NB4 (cell line): ENCODE data around the gene R3HDM1.

Source experiments
- DNase-seq: peaks from one replicate; pipeline ENCODE4 v3.0.0; 2010; ENCODE audit warnings: low read depth
- H3K4me3 ChIP-seq: one replicate; pipeline ENCODE4 v1.5.1; 2011; ENCODE audit warnings: mild to moderate bottlenecking, low read depth, low read length, moderate library complexity
- MYC ChIP-seq: IDR thresholded peaks from 2 replicates; pipeline ENCODE4 v1.6.1; 2011; ENCODE audit warnings: low read depth, low read length
- POLR2A ChIP-seq: IDR thresholded peaks from 2 replicates; pipeline ENCODE4 v1.6.1; 2011; ENCODE audit warnings: mild to moderate bottlenecking; ENCODE audit not compliant: insufficient read length; ENCODE audit errors: extremely low read depth
- TF ChIP-seq, protein P1 (sequence below): IDR thresholded peaks from 2 replicates; pipeline ENCODE4 v1.6.1; 2011; ENCODE audit warnings: low read depth, low read length
- TF ChIP-seq, protein P2 (sequence below): IDR thresholded peaks from one replicate; pipeline ENCODE4 v1.5.1; 2012; ENCODE audit warnings: low read depth, low read length

The R3HDM1 gene

DNA sequence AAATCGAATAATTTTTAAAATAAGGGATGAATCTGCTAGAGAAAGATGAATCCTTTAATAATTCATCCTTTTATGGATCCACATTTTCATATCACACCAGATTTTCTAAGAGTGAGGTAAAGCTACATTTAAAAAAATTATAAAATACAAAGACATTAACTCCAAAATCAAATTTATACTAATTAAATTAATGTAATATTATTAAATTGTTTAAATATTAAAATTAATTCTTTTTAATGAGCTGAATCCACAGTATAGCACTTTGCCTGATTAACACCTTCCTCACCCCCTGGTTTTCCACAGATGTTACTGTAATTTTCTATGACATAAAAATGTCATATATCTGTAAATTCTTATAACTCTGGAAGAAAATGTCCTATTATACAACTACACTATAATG lies 26.5 kb upstream of the R3HDM1 start:
- TF ChIP-seq MYC = no peak
- H3K4me3 ChIP-seq = no peak overlapping the region
- no peak for DNase-seq

DNA sequence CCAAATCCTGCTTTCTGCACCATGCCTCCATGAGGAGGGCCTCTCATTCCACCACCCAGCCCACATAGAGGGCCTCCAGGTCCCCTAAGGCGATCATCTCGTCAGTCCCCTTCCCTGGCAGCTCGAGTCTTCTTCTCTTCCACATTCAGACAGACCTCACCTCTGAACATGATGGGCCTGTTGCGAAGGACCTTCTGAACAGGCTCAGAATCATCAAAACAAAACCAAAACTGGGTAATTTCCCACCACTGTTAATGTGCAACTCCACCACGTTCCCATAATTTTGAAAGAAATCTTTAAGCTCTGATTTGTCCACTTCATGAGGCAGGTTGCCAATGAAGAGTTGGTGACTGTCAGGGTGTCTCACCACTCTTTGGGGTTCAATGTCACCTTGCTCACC lies 20.7 kb upstream of the R3HDM1 start:
- no peak for TF ChIP-seq POLR2A
- TF ChIP-seq, protein P1, sequence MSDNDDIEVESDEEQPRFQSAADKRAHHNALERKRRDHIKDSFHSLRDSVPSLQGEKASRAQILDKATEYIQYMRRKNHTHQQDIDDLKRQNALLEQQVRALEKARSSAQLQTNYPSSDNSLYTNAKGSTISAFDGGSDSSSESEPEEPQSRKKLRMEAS = no peak
- TF ChIP-seq, protein P2, sequence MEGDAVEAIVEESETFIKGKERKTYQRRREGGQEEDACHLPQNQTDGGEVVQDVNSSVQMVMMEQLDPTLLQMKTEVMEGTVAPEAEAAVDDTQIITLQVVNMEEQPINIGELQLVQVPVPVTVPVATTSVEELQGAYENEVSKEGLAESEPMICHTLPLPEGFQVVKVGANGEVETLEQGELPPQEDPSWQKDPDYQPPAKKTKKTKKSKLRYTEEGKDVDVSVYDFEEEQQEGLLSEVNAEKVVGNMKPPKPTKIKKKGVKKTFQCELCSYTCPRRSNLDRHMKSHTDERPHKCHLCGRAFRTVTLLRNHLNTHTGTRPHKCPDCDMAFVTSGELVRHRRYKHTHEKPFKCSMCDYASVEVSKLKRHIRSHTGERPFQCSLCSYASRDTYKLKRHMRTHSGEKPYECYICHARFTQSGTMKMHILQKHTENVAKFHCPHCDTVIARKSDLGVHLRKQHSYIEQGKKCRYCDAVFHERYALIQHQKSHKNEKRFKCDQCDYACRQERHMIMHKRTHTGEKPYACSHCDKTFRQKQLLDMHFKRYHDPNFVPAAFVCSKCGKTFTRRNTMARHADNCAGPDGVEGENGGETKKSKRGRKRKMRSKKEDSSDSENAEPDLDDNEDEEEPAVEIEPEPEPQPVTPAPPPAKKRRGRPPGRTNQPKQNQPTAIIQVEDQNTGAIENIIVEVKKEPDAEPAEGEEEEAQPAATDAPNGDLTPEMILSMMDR = no peak
- no peak for TF ChIP-seq MYC
- H3K4me3 ChIP-seq = no peak overlapping the region
- DNase-seq = no peak

DNA sequence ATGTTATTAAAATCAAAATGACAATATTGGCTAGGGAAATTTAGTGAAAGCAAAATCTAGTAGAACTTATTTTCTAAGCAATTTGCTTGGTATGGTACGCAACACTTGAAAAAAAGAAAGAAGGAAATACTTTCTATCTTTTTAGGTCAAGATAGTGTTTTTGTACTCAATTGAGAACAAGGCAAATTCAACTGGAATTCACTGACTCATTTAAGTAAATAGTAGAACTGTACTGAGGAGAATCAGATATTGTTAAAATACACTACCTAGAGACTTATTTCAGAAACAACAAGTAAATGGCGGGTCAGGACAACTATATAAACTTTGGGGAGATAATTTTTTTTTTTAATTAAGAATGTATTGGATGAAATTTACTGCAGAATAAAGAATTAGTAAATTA lies 19.2 kb upstream of the R3HDM1 start:
- no peak for DNase-seq
- TF ChIP-seq MYC (no peak), POLR2A (no peak)
- TF ChIP-seq, protein P1 = no peak
- TF ChIP-seq, protein P2 = no peak
- H3K4me3 ChIP-seq = no peak overlapping the region

DNA sequence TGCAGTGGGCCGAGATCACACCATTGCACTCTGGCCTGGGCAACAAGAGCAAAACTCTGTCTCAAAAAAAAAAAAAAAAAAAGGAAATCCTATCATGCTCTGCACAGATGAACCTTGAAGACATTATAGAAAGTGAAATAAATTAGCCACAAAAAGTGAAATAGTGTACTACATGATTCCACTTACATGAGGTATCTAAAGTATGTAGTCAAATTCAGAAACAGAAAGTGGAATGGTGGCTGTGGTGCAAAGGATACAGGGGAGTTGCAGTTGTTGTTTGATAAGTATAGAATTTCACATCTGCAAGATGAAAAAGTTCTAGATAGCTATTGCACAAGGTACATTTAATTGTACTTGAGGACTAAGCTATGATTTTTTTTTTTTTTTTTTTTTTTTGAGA lies 5.5 kb upstream of the R3HDM1 start:
- no peak for DNase-seq
- no peak overlapping the region for H3K4me3 ChIP-seq
- TF ChIP-seq POLR2A (no peak), MYC (no peak)
- TF ChIP-seq, protein P2 = no peak
- TF ChIP-seq, protein P1 = no peak

DNA sequence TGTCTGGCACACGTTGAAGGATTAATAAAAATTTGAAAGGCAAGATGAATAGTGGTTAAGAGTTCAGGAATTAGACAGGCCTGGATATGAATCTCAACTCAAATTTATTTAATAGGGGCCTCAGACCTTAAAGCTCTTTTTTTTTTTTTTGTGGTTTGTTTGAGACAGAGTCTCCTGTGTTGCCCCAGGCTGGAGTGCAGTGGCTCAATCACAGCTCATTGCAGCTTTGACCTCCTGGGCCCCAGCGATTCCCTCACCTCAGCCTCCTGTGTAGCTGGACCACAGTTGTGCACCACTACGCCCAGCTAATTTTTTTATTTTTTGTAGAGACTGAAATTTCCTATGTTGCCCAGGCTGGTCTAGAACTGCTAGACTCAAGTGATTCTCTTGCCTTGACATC lies 3.3 kb upstream of the R3HDM1 start:
- TF ChIP-seq MYC (no peak), POLR2A (no peak)
- TF ChIP-seq, protein P2 = no peak
- TF ChIP-seq, protein P1 = no peak
- H3K4me3 ChIP-seq = no peak overlapping the region
- DNase-seq = no peak

DNA sequence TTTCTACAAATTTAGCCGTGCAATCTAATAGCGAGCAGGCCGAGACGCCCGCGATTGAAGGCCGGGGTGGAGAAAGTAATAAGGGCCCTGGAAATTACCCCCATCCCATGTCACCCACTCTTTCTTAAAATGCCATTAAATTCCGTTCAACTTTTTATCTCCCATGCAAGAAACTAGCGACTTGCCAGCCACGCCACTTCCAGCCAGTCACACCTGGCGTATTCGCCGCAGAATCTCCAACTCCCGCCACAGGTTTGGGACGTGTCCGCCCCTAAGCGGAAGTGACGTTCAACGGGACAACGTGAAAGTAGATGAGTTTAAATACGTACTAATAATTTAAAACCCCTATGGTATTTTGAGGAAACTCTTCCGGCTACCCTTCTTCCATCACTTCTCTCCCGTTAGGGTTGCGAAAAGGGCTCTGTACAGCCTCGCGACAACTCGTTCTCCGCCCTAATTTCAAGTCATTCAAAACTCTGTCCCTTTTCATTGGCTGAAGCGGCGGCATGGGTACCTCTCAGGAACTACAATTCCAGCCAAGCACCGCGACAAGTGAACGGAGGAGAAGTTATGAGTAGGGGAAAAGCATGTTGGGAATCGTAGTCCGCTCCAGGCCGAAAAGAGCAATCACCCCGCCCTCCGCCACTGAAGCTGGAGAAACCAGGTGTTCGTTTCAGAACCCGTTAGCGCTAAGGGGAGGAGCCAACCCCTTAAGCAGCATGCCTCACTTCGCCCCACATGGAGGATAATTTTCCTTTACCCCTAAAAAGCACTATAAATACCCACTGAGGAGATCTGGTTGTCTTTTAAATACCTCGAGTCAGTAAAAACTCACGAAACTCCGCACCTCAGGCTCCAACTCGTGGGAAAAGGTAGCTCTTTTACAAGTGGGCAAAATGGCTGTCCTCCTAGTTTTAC lies 712 bp upstream of the R3HDM1 start, which contains the start of gene ZRANB3:
ZRANB3 (minus strand) TSS at position 906 of the 918 bp plus-strand sequence.
- TF ChIP-seq, protein P2 = no peak
- TF ChIP-seq MYC (peak; percentile 54), POLR2A (peak; percentile 50)
- TF ChIP-seq, protein P1 = peak; percentile 73
- peak; percentile 99 for DNase-seq
- peak within 1 kb of the TSS; percentile 85 for H3K4me3 ChIP-seq
